HT1080 (cell line): ENCODE measurements around the gene PI4KA. TPM values are rescaled to one million over a fixed set of nuclear protein-coding genes. Genes with fewer than 3 reads are reported as not detected.
"Not testable (repeated sequence)": the region's sequence is repeated elsewhere in the genome, so short reads cannot be mapped to it uniquely, and the experiment has no call there.

Source experiments
- DNase-seq: peaks from one replicate; pipeline ENCODE4 v3.0.0-alpha.2; 2015; ENCODE audit warnings: low read depth
- total RNA-seq: library from RNA; depleted of rRNA; stranded (reverse); fragments of >200 nt; shearing (Covaris generic); gene quantifications from 2 replicates; pipeline ENCODE4 v1.2.3, GENCODE V29; 2014

Gene PI4KA
- total RNA-seq, 1 experiment from 2014 or later = 35.9 TPM

- no peak for DNase-seq
These were observed 131.2 kb downstream of the PI4KA start for GRCh38 chr22:20727118-20728015.

- peak; percentile 57 for DNase-seq
These were observed 132.5 kb downstream of the PI4KA start for GRCh38 chr22:20725987-20726558.

- no peak for DNase-seq
These were observed 133.7 kb downstream of the PI4KA start for GRCh38 chr22:20724676-20725454.

- no peak for DNase-seq
These were observed 137.0 kb downstream of the PI4KA start for GRCh38 chr22:20721409-20722218.

- no peak for DNase-seq
These were observed 137.8 kb downstream of the PI4KA start for GRCh38 chr22:20720692-20721408.

GRCh38 chr22:20718727-20719126 is 139.9 kb downstream of the PI4KA start:
- DNase-seq = not testable (repeated sequence)

GRCh38 chr22:20717981-20718380 is 140.6 kb downstream of the PI4KA start:
- not testable (repeated sequence) for DNase-seq

GRCh38 chr22:20717213-20717866 is 141.3 kb downstream of the PI4KA start:
- DNase-seq = not testable (repeated sequence)

- DNase-seq = not testable (repeated sequence)
These were observed 145.5 kb downstream of the PI4KA start for GRCh38 chr22:20713116-20713515.

- not testable (repeated sequence) for DNase-seq
These were observed 148.6 kb downstream of the PI4KA start for GRCh38 chr22:20709966-20710365.

GRCh38 chr22:20707549-20708118 is 151.0 kb downstream of the PI4KA start:
- not testable (repeated sequence) for DNase-seq

GRCh38 chr22:20703816-20704609 is 154.6 kb downstream of the PI4KA start:
- not testable (repeated sequence) for DNase-seq

- not testable (repeated sequence) for DNase-seq
These were observed 155.2 kb downstream of the PI4KA start for GRCh38 chr22:20703414-20703806.

- DNase-seq = peak; percentile 81
These were observed 155.8 kb downstream of the PI4KA start for GRCh38 chr22:20702546-20703413.

- DNase-seq = not testable (repeated sequence)
These were observed 156.5 kb downstream of the PI4KA start for GRCh38 chr22:20702175-20702545.

GRCh38 chr22:20701680-20702136 is 156.9 kb downstream of the PI4KA start:
- DNase-seq = not testable (repeated sequence)

GRCh38 chr22:20700347-20700746 is 158.3 kb downstream of the PI4KA start:
- DNase-seq = not testable (repeated sequence)
